ENCODE data around the gene SYNJ2.

Gene SYNJ2

DNA sequence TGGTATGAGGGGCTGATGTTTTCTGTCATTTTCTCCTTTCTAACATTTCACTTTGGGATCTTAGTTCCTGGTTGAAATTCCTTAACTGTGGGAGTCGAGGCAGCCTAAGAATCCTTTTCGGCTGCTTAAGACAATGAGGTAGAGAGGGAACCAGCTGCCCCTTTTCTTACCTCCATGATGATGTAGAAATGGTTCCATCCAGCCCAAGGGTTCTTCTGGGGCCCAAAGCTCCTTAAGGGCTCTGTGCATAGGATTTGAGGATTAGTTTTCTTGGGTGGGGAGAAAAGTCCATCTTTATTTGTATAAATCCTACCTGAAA is 33.5 kb downstream of the SYNJ2 start:
- no peak for DNase-seq

DNA sequence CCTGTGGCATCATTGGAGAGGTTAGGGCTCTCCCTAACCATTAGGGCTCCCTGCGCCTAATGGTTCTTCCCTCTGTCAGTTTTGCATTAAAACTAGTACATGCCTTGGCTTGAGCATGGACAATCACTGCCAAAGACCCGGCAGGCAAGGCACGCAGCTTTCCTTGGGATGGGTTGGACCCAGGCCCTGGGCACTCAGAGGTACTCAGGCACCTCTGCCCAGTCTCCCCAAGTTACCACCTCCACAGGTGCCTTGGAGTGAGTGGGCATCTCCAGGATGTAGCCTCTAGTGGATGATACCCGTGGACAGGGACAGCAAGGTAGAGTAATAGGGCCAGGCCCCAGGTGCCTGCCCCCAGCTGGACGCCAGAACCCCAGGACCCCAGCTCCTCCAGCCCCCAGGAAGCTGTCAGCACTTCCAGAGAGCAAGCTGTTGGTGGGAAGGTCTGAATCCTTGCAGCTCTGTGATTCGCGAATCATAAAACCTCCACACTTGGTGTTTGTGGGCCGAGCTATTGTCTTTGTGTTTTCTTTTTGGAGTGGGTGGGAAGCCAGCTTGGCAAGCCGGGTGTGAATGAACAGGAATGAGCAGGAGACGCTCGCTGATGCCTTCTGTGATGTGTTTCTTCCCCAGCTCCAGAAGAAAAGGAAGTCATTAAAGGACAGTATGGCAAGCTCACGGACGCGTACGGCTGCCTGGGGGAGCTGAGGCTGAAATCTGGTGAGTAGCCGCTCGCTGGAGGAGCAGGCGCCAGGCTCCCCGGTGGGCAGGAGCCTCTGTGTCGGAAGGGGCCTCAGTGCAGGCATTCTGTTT is 35.1 kb downstream of the SYNJ2 start:
- peak; percentile 69 to 79 for DNase-seq

DNA sequence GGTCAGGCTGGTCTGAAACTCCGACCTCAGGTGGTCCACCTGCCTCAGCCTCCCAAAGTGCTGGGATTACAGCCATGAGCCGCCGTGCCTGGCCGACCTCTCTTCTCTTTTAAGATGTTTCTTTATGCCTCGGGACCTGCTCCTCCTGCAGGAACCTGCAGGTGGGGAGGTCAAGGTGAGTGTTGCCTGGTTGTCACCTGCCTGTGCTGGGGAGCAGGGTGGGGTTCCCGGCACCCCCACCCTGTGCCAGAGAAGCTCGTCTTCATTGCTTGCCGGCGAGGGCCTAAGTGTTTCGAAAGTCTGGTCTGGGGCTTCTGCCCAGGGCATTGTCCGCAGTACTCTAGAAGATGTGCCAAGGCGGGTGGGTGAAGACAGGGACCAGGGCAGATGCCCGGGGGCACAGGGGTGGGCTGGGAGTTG is 36.0 kb downstream of the SYNJ2 start:
- DNase-seq, result no peak

DNA sequence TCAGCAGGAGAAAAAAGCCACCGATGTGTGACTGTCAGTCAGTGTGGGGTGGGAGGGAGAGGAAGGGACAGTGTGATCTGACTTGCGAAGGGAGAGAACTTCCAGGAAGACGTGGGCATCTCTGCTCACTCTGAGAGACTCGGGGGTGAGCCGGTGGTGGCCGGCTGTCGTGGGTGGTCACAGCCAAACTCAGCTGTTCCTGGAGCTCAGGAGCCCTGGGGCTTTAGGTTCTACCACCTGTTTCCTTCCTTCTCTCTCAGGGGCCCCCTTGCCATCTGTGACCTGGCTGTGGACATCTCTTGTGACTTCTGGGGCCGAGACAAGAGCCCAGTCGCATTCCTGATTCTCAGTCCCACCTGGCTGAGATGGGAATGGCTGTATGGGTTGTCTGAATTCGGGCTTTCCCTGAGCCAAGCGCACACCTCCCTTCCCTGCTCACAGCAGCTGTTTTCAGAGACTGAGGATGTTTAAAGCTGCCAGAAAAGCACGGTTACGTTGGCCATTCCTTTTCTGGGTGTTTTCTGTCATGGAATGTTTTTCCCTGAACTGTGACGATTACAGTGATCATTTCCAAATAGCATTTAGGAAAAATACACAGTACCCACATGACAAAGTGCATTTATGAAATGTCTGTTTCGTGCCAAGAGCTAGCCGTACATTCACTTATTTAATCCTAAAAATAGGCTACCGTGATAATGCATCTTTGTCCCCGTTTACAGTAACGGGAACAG is 36.5 kb downstream of the SYNJ2 start:
- peak in 1 of 2 experiments; percentile 45 for DNase-seq

DNA sequence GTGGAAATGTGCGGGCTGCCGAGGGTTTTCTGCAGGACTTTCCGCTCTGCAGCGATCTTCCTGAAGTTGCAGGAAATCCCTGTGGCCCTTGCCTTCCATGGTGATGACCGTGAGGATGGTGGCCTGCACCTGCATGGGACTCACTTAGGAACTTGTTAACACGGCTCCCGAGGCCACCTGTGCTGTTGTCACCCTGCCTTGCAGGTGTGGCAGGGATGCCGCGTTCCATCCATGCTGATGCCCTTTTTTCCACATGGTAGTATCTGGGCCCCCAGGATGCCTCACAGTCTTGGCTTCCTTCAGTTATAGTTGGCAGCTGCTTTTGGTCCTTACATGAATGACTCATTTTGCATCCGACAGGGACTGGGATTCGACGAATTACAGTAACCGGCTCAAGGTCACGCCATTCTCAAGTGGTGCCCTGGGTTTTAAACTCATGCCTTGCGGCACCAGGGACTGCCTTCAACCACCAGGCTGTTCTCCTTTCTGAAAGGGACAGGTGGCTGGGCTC is 37.2 kb downstream of the SYNJ2 start:
- peak; percentile 42 to 71 for DNase-seq

DNA sequence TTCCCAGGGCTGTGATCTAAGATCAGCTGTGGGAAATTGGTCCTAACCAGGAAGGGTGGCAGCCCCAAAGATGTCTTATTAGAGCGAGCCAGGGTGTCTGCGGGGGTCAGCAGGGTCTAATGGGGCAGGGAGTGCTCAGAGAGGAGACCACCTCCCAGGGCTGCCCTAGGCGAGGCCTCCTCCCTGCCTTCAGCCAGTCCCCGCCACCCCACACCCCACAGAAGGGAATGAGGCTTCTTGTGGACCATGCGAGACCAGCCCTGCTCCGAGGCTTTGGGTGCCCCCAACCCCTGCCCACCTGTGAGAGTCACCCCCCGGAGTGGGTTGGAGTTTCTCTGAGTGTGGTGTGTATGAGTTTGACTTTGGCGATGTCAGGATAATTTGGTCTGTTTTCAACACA is 37.8 kb downstream of the SYNJ2 start:
- DNase-seq, result no peak

DNA sequence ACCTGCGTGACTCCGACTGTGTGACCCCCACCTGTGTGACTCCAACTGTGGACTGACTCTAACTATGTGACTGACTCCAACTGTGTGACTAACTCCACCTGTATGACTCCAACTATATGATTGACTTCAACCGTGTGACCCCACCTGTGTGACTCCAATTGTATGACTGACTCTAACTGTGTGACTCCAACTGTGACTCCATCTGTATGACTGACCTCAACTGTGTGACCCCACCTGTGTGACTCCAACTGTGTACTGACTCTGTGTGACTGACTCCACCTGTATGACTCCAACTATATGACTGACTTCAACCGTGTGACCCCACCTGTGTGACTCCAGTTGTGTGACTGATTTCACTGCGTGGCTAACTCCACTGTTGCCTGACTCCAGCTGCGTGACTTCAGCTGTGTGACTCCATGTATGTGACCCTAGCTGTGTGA is 38.6 kb downstream of the SYNJ2 start:
- DNase-seq, result no peak

DNA sequence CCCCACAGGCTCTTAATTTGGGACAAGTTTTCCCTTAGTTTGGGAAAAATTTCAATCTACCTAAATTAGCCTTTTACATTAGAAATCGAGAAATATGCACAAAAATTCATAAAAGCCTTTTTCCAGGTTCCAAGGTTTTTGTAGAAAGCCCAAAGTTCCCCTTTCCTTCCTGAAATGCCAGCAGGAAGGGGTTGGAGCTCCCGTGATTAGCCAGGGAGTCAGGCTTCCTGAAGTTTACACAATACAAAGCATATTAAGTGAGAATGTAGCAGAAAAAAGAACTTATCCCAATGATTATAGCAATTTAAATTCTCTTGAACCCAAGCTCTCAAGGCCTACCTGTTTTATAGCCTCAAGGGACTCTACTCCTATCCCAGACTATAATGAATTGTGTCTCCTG is 39.1 kb downstream of the SYNJ2 start:
- DNase-seq, result no peak

DNA sequence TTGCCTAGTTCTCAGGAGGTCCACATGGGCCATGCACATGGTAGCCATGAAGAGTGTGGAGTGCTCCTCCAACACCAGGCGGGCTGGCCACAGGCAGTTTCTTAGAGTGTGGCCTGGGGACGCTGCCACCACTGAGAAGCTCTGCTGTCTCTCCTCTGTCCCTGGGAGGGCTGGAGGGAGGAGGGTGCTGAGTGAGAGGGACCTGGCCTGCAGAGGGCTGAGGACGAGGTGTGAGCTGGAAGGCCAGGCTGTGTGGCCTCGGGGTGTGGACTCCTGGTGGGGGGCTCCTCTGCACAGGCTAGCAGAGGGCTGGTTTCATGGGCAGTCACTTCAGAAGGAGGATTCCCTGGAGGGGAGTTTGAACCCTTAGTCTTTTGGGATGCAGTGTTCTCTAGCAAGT is 39.7 kb downstream of the SYNJ2 start:
- no peak for DNase-seq

DNA sequence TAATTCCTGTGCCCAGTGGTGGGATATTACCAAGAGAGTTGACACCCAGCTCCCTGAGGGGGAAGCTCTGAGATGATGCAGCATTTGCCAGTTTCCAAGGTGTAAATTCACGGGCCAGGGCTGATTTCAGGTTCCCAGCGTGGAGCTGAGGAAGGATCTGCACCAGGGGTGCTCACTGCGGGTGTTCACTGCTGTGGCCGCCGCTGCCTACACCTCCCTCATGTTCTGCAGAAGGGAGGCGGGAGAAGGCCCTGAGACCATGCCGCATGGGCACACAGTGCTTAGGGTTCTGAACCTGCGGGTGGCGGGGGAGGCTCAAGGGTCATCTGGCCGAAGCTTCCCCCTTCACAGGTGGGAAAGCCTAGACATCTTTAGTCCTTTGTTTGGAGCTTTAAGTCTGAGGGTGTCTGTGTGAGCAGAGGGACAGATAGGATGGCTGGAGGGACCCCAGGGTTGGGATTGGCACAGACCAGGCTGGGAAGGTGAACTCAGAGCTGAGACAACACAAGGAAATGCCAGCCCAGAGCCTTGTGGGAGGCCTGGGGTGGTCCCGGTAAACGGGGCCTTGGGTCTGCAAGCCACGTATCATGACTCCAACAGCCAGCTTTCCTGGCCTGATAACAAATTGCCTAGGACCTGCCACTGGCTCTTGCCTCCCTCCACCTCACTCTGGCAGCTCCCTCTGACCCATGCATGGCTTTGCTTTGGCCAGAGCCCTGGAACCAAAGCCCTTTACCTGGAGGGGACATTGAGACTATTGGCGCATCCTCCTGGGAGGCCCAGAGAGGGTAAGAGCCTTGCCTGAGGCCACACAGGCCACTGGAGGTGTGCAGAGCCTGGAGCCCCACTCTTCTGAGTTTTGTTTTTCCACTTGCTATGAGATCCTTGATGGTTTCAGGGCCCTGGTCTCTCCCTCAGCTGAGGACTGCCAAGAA is 40.4 kb downstream of the SYNJ2 start:
- no peak for DNase-seq

DNA sequence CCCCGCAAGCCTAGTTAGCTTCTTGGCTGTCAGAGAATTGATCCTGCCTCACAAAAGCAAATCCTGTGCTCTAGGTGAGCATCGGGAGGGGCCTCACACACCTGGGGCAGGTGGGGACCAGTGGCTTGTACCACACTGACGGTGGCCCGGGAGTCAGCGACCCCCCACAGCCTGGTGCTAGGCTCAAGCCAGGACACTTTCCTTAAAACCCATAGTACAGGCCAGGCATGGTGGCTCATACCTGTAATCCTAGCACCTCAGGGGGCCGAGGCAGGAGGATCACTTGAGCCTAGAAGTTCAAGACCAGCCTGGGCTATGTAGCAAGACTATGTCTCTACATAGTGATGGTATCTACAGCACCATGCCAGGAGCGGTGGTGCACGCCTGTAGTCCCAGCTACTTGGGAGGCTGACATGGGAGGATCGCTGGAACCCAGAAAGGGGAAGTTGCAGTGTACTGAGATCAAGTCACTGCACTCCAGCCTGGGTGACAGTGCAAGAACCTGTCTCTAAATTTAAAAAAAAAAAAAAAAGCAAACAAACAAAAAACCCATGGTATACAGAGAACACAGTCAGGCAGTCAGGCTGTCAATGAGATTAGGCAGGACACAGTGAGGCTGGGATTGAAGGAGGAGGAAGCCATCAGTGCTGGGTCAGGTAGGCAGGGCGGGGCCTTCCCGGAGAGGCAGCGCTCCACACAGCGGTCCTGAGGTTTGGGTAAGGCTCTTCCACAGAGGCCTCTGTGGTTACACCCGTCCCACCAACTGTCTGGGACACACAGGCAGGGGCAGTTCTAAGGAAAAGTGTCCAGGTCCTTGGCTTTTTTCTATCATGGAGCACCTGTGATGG is 41.3 kb downstream of the SYNJ2 start:
- no peak for DNase-seq

DNA sequence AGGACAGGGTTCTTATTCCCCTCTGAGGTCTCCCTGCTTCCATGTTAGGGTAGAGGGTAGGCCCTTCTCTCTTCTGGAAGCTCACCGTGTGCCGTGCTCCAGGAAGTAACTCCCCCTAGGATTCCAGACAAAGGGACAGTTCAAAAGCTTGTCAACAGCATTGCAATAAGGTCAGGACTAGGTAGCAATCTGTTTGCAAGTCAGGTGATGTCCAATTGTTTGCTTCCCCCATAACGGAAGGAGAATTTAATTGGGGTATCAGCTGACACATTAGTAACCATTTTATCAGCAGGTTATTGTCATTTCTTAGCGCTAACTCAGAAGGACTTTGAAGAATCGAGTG is 41.9 kb downstream of the SYNJ2 start:
- DNase-seq, result no peak

DNA sequence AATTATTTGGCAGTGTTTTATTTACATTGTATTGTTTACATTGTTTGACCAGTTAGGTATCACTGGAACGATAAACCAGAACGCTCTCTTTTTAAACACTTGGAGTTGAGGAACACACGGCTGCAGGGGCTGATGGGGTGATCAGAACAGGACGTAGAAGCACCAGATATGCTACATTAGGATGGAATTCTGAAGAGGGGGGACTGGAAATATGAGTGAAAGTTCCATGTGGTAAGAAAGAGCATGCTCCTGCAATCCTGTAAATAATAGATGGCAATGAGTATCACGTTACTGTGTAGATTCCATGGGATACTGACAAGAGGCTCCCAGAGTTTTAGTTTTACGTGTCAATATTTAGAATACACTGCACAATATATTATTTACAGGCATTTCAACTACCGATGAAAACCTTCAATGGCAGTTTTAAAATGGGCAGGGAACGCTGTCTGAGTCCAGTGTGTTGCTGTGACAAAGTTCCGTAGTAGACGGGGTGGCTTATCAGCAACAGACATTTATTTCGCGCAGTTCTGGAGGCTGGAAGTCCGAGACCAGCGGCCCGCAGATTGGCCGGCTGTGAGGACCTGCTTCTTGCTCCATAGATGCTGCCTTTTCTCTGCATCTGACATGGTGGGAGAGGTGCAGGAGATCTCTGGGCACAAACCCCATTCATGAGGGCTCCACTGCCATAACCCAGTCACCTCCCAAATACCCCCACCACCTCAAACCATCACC is 43.1 kb downstream of the SYNJ2 start:
- no peak for DNase-seq

DNA sequence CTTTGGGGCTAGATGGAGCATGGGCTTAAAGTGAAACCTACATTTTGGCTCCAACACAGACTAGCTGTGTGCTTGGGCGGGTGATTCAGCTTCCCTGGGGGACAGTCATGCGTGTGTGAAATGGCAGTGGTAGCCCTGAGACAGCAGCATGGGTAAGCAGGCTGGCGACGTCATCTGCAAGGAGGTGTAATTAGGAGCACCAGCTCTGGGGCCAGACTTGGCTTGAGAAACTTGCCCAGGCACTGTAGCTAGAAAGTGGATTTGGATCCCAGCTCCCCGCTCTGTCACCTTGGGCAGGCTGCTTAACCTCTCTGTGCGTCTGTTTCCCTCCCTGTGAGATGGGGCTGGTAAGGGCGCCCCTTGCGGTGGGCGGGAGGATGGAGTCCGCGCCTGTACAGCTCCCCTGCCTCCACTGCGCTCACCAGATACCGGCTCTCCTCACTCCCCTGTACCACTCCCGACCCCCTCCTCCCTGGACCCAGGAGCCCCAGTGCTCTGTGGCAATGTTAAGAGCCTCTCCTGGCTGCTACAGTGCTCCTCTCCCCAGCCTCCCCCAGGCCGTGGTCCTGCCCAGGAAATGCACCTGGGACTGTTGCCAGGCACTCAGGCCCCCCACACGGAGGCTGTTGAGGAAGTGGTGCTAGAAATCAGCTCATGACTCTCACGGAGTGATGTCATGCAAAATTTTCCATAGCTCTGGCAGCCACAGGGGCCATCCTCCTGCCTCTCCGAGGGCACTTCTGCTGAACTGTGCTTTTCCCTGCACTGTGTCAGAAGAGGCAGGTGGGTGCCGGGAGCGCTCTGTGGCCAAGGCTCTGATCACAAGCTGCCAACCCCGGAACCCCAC is 44.6 kb downstream of the SYNJ2 start:
- peak; percentile 76 to 80 for DNase-seq

DNA sequence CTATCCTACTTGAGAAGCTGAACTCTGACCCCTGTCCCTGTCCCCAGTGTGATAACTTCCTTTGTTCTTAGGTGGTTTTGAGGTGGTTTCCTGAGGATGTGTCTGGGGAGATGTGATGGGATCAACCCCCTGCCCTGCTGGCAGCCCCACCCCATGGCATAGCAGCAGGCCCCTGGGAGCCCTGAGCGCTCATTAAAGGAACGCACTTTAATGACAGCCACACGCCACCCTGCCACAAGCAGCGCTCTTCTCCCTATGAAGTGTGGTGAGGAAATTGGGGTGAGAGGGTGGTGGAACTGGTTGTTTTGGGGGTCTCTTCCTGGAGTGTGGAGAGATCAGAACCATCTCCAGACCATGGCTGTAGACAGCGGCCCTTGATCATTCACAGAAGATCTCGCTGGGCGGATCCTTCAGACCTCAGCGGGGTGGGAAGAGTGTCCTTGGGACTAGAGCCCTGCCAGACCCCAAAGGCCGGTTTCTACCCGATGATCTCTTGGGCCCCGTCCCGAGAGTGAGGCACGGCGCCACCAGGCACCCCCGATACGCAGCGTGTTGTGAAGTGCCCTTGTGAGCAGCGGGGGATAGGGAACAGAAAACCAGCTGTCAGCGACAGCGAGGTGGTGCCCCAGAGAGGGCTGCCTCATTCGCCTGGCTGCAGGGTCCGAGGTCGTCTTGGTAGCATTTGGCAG is 45.4 kb downstream of the SYNJ2 start:
- no peak for DNase-seq

DNA sequence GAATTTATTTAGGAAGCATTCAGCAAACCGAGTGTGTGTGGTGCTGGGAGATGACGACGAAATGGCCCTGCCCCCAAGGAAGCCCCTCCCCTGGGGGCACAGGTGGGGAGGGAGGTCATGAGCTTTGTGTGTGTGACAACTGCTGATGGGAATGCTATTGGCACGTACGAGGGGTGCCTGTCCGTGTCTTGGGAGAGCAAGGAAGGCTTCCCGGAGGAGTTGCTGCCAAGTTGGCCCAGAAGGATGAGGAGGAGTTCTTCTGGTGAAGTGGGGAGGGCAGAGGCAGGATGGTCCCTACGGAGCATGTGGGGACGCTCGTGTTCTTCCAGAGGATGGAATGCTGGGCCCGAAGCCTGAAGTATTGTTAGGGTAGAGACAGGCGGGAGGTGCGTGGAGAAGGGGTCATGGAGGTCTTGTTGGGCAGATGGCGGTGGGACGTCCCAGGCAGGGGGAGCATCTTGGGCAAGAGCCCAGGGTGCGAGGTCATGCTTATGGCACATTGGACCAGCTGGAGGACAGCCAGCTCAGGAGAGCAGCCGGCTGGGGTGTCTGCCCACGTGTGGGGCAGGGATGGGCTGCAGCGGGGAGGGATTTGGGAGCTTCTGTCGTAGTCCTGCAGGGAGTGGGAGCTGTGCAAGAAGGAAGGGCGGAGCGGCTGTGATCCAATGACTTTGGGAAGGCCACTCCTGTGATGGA is 46.1 kb downstream of the SYNJ2 start:
- DNase-seq, result peak; percentile 29 to 81

DNA sequence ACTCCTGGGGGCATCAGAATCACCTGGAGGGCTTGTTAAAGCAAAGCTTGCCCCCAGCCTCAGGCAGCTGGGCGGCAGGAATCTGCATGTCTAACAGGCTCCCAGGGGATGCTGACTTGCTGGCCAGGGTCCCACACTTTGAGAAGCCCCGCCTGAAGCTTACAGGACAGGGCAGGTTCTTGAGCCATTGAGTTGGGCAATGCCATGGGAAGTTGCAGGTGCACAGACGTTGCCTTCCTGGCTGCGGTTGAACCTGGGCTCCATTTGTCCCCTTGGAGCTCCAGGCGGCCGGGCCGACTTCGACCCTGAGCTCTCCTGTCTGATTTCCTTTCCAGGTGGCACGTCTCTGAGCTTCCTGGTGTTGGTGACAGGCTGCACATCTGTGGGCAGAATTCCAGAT is 46.8 kb downstream of the SYNJ2 start:
- DNase-seq, result no peak

DNA sequence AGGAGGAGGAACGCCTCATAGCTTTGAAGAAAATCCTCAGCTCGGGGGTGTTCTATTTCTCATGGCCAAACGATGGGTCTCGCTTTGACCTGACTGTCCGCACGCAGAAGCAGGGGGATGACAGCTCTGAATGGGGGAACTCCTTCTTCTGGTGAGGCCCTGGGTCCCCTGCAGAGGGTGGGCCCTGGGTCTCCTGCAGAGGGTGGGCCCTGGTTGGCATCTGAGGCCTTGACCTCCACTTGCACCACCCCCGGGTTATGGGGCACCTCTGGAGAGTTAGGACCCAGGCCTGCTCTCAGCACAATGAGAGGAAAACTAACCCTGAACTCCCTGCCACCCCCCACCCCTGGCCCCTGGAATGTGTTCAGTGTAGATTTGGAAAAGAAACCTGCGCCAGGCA is 47.2 kb downstream of the SYNJ2 start:
- no peak for DNase-seq

DNA sequence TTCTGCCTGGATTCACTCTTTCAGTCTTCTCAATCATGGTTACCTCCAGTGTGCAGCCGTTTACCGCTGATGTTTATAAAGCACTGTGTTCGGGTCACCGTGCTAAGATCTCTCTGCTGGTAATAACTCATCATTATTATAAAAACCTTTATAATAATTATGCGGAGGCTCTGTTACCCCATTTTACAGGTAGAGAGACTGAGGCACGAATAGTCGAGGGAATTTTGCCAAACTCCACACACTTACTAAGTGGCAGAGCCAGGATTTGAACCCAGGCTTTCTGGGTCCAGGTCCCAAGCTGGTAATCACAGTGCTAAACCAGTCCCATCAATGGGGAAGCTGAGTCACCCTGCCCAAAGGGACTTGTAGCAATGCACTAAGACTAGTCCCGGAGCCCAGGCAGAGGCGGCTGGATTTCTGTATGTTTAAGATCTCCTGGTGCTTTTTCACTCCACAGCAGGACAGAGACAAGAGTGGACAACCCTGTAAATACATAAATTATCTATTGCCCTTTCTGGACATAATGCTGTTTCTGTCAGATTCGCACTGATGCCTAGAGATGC is 48.1 kb downstream of the SYNJ2 start:
- DNase-seq, result no peak
